ENCODE results near the gene TUB.

TUB gene

GRCh38 chr11:8058216-8058615, 22.8 kb upstream of the TUB start:
- no peak for DNase-seq (ENCODE audit: low read depth)
- no peak for TF ChIP-seq CTCF (IDR thresholded peaks at IDR 0.05; ENCODE audit: control insufficient read depth, extremely low read depth, insufficient read depth)
- H3K4me3 ChIP-seq (ENCODE audit: low read depth, low read length): no peak overlapping the region

GRCh38 chr11:8059030-8059429, 22.0 kb upstream of the TUB start:
- no peak for DNase-seq (ENCODE audit: low read depth)
- no peak overlapping the region for H3K4me3 ChIP-seq (ENCODE audit: low read depth, low read length)
- TF ChIP-seq CTCF (IDR thresholded peaks at IDR 0.05; ENCODE audit: control insufficient read depth, extremely low read depth, insufficient read depth): no peak

GRCh38 chr11:8059571-8060011, 21.4 kb upstream of the TUB start:
- no peak for TF ChIP-seq CTCF (IDR thresholded peaks at IDR 0.05; ENCODE audit: control insufficient read depth, extremely low read depth, insufficient read depth)
- no peak for DNase-seq (ENCODE audit: low read depth)

GRCh38 chr11:8060146-8060719, 20.8 kb upstream of the TUB start:
- DNase-seq (ENCODE audit: low read depth): no peak
- no peak for TF ChIP-seq CTCF (IDR thresholded peaks at IDR 0.05; ENCODE audit: control insufficient read depth, extremely low read depth, insufficient read depth)
- no peak overlapping the region for H3K4me3 ChIP-seq (ENCODE audit: low read depth, low read length)

More at GRCh38 chr11:8059571-8060011, 21.4 kb upstream of the TUB start:
- no peak overlapping the region for H3K4me3 ChIP-seq (ENCODE audit: low read depth, low read length)

- no peak for TF ChIP-seq CTCF (IDR thresholded peaks at IDR 0.05; ENCODE audit: control insufficient read depth, extremely low read depth, insufficient read depth)
- DNase-seq (ENCODE audit: low read depth): no peak
- H3K4me3 ChIP-seq (ENCODE audit: low read depth, low read length): no peak overlapping the region
These were observed 20.0 kb upstream of the TUB start for GRCh38 chr11:8060801-8061554.

- H3K4me3 ChIP-seq (ENCODE audit: low read depth, low read length): no peak overlapping the region
- no peak for TF ChIP-seq CTCF (IDR thresholded peaks at IDR 0.05; ENCODE audit: control insufficient read depth, extremely low read depth, insufficient read depth)
- no peak for DNase-seq (ENCODE audit: low read depth)
These were observed 19.2 kb upstream of the TUB start for GRCh38 chr11:8061555-8062428.

All from LNCaP clone FGC (cell line).